Neural progenitor cell (in vitro differentiated cells): ENCODE results near the gene THBD. TPM values are rescaled to one million over a fixed set of nuclear protein-coding genes. Genes with fewer than 3 reads are reported as not detected.

Source experiments
- DNase-seq: peaks from one replicate; pipeline ENCODE4 v3.0.0-alpha.2; 2016; ENCODE audit warnings: low spot score
- H2AFZ ChIP-seq: fragments of 200-600 bp; sonication (generic); replicated peaks from 2 replicates; pipeline ENCODE4 v1.6.1; 2016; ENCODE audit warnings: antibody characterized with exemption
- H3F3A ChIP-seq: fragments of 200-600 bp; sonication (generic); 2 replicates; pipeline ENCODE4 v1.6.1; 2016; ENCODE audit warnings: antibody characterized with exemption, low read depth
- H3K27ac ChIP-seq: fragments of 200-600 bp; sonication (generic); 2 replicates; pipeline ENCODE4 v1.5.1; 2016; ENCODE audit warnings: mild to moderate bottlenecking
- H3K27me3 ChIP-seq: fragments of 200-600 bp; sonication (generic); 2 replicates; pipeline ENCODE4 v1.6.1; 2016; ENCODE audit warnings: mild to moderate bottlenecking, moderate library complexity
- H3K36me3 ChIP-seq: fragments of 200-600 bp; sonication (generic); 2 replicates; pipeline ENCODE4 v1.5.1; 2016
- H3K4me1 ChIP-seq: fragments of 200-600 bp; sonication (generic); 2 replicates; pipeline ENCODE4 v1.6.1; 2016; ENCODE audit warnings: mixed run types
- H3K4me2 ChIP-seq: fragments of 200-600 bp; sonication (generic); 2 replicates; pipeline ENCODE4 v1.6.1; 2016
- H3K4me3 ChIP-seq: fragments of 200-600 bp; sonication (generic); 2 replicates; pipeline ENCODE4 v1.5.1; 2016
- H3K79me2 ChIP-seq: fragments of 200-600 bp; sonication (generic); 2 replicates; pipeline ENCODE4 v1.6.1; 2016; ENCODE audit warnings: low read depth
- H3K9ac ChIP-seq: fragments of 200-600 bp; sonication (generic); 2 replicates; pipeline ENCODE4 v1.6.1; 2016
- H3K9me3 ChIP-seq: fragments of 200-600 bp; sonication (generic); 2 replicates; pipeline ENCODE4 v1.5.1; 2016; ENCODE audit warnings: low read depth
- H4K20me1 ChIP-seq: fragments of 200-600 bp; sonication (generic); 2 replicates; pipeline ENCODE4 v1.6.1; 2016; ENCODE audit warnings: low read depth
- H3K27ac Mint-ChIP-seq: 3 replicates; pipeline ENCODE4 v1.8.0; 2021; ENCODE audit warnings: mixed read lengths
- H3K27me3 Mint-ChIP-seq: 2 replicates; pipeline ENCODE4 v1.8.0; 2022; ENCODE audit warnings: low read depth, mild to moderate bottlenecking, inconsistent platforms, moderate library complexity, mixed read lengths; ENCODE audit not compliant: insufficient read depth
- H3K36me3 Mint-ChIP-seq: 3 replicates; pipeline ENCODE4 v1.8.0; 2021; ENCODE audit warnings: mixed read lengths
- H3K4me1 Mint-ChIP-seq: 3 replicates; pipeline ENCODE4 v1.8.0; 2021; ENCODE audit warnings: mixed read lengths
- H3K4me3 Mint-ChIP-seq: 3 replicates; pipeline ENCODE4 v1.8.0; 2021; ENCODE audit warnings: mild to moderate bottlenecking, moderate library complexity, mixed read lengths
- H3K9me3 Mint-ChIP-seq: 3 replicates; pipeline ENCODE4 v1.8.0; 2020; ENCODE audit warnings: mixed read lengths
- EZH2 ChIP-seq: fragments of 200-600 bp; sonication (generic); IDR thresholded peaks from 2 replicates; pipeline ENCODE4 v1.6.1; 2017; ENCODE audit warnings: antibody characterized with exemption, mild to moderate bottlenecking, moderate library complexity
- EZH2phosphoT487 ChIP-seq: fragments of 200-600 bp; sonication (generic); IDR thresholded peaks from 2 replicates; pipeline ENCODE4 v1.6.1; 2017; ENCODE audit warnings: antibody characterized with exemption
- total RNA-seq: library from RNA; depleted of rRNA; stranded (reverse); fragments of >200 nt; gene quantifications from 2 replicates; pipeline ENCODE4 v1.2.3, GENCODE V29; 2015; ENCODE audit warnings: low replicate concordance
- TF ChIP-seq, protein P1 (sequence below): fragments of 200-600 bp; sonication (generic); IDR thresholded peaks from 2 replicates; pipeline ENCODE4 v1.5.1; 2017; ENCODE audit warnings: antibody characterized with exemption, mild to moderate bottlenecking

Gene THBD
- total RNA-seq, 1 donor from 2014 or later: 0.15 TPM

DNA sequence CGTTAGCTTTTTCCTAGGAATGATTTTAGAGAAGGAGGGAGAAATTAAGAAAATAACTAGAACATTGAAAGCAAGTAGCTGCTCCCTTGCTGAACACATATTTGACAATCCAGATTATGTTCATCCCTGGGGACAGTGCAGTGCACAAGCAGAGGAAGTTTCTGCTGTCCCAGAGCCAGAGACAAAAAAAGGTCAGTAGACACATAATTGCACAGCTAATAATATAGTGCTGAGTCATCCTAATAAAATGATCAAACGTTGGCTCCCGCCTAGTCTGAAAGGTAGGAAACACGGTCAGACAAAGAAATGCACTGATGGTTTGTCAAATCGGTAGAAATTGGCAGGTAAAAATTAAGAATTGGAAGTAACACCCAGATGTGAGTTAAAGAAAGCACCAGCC is 36.0 kb downstream of the THBD start:
- no peak overlapping the region for H3K4me2 ChIP-seq
- no peak overlapping the region for H3K27ac ChIP-seq
- H3K9me3 ChIP-seq: no peaks in the 10 kb centered on the region
- no peaks in the 10 kb centered on the region for H3K36me3 ChIP-seq
- H2AFZ ChIP-seq: no peak overlapping the region
- H3K4me3 Mint-ChIP-seq: no peak overlapping the region
- no peak for DNase-seq
- no peaks in the 10 kb centered on the region for H4K20me1 ChIP-seq
- H3F3A ChIP-seq: no peaks in the 10 kb centered on the region
- no peaks in the 10 kb centered on the region for H3K27me3 ChIP-seq
- no peak overlapping the region for H3K27ac Mint-ChIP-seq
- H3K4me1 Mint-ChIP-seq: no peaks in the 10 kb centered on the region
- H3K4me1 ChIP-seq: peaks cover 9% of the 10 kb centered on the region
- TF ChIP-seq EZH2 (no peak), EZH2phosphoT487 (no peak)
- TF ChIP-seq, protein P1, sequence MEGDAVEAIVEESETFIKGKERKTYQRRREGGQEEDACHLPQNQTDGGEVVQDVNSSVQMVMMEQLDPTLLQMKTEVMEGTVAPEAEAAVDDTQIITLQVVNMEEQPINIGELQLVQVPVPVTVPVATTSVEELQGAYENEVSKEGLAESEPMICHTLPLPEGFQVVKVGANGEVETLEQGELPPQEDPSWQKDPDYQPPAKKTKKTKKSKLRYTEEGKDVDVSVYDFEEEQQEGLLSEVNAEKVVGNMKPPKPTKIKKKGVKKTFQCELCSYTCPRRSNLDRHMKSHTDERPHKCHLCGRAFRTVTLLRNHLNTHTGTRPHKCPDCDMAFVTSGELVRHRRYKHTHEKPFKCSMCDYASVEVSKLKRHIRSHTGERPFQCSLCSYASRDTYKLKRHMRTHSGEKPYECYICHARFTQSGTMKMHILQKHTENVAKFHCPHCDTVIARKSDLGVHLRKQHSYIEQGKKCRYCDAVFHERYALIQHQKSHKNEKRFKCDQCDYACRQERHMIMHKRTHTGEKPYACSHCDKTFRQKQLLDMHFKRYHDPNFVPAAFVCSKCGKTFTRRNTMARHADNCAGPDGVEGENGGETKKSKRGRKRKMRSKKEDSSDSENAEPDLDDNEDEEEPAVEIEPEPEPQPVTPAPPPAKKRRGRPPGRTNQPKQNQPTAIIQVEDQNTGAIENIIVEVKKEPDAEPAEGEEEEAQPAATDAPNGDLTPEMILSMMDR: no peak
- no peaks in the 10 kb centered on the region for H3K36me3 Mint-ChIP-seq
- H3K4me3 ChIP-seq: no peak overlapping the region
- peaks cover 10% of the 10 kb centered on the region for H3K27me3 Mint-ChIP-seq
- no peaks in the 10 kb centered on the region for H3K9me3 Mint-ChIP-seq
- no peaks in the 10 kb centered on the region for H3K79me2 ChIP-seq
- no peak overlapping the region for H3K9ac ChIP-seq

DNA sequence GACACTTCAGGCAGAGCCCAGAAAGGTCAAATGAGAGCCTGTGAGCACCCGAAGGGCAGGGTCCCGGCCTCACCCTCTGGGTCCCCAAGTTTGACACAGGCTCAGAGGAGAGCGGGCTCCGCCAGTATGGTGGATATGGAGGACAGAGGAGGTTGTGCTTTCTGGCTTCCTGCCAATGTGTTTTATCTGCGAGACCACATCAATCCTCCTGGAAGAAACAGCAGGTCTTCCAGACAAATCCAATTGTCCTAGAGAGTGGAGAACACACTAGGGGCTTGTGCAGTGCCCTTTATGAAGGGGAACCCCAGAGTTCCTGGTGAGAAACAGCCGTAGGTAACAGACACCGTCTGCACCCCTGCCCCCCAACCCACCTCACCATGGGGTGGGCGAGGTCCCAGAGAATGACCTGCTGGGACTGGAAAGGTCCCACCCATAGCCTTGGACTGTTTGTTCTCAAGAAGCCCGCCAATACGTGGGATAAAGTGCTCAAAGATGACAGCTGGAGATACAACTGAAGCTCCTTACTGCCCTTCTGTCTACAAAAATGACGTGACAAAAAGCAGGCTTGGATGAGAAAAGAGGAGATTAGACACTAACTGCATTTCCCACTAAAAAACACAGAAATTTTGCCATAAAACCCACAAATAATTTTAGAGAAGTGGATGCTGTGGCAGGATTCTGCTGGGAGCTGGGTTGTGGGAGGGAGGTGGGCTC is 38.3 kb downstream of the THBD start:
- Mint-ChIP-seq H3K4me3 (no peak overlapping the region), H3K9me3 (no peaks in the 10 kb centered on the region), H3K36me3 (no peaks in the 10 kb centered on the region), H3K27ac (no peak overlapping the region), H3K27me3 (peaks cover 10% of the 10 kb centered on the region), H3K4me1 (no peaks in the 10 kb centered on the region)
- TF ChIP-seq EZH2: no peak
- TF ChIP-seq, protein P1: no peak
- TF ChIP-seq EZH2phosphoT487: no peak
- H3F3A ChIP-seq: no peaks in the 10 kb centered on the region
- no peak overlapping the region for H2AFZ ChIP-seq
- no peaks in the 10 kb centered on the region for H3K9me3 ChIP-seq
- H3K79me2 ChIP-seq: no peaks in the 10 kb centered on the region
- H3K27ac ChIP-seq: no peak overlapping the region
- H3K9ac ChIP-seq: no peak overlapping the region
- H3K4me1 ChIP-seq: no peaks in the 10 kb centered on the region
- no peaks in the 10 kb centered on the region for H4K20me1 ChIP-seq
- H3K4me3 ChIP-seq: no peak overlapping the region
- no peaks in the 10 kb centered on the region for H3K36me3 ChIP-seq
- DNase-seq: no peak
- no peaks in the 10 kb centered on the region for H3K27me3 ChIP-seq
- no peak overlapping the region for H3K4me2 ChIP-seq

- H3K9me3 Mint-ChIP-seq: no peaks in the 10 kb centered on the region
- H3K27me3 Mint-ChIP-seq: peaks cover 10% of the 10 kb centered on the region
- TF ChIP-seq EZH2phosphoT487 (no peak), EZH2 (no peak)
- TF ChIP-seq, protein P1: no peak
- no peak overlapping the region for H3K9ac ChIP-seq
- no peak overlapping the region for H3K27ac Mint-ChIP-seq
- peak overlapping the region; percentile 13 for H3K4me3 Mint-ChIP-seq
- H3K27ac ChIP-seq: no peak overlapping the region
- no peaks in the 10 kb centered on the region for H3K36me3 ChIP-seq
- H3K4me2 ChIP-seq: no peak overlapping the region
- no peak for DNase-seq
- no peaks in the 10 kb centered on the region for H3K36me3 Mint-ChIP-seq
- no peak overlapping the region for H3K4me3 ChIP-seq
- no peak overlapping the region for H2AFZ ChIP-seq
- H4K20me1 ChIP-seq: no peaks in the 10 kb centered on the region
- H3F3A ChIP-seq: no peaks in the 10 kb centered on the region
- H3K79me2 ChIP-seq: no peaks in the 10 kb centered on the region
- no peaks in the 10 kb centered on the region for H3K4me1 ChIP-seq
- H3K4me1 Mint-ChIP-seq: no peaks in the 10 kb centered on the region
- H3K27me3 ChIP-seq: no peaks in the 10 kb centered on the region
- H3K9me3 ChIP-seq: no peaks in the 10 kb centered on the region
Measured at GRCh38 chr20:23010096-23010495, 39.4 kb downstream of the THBD start.
